Lung (tissue), 13 donors: ENCODE results near the gene SCCPDH. TPM values are rescaled to one million over a fixed set of nuclear protein-coding genes. Genes with fewer than 3 reads are reported as not detected.

Source experiments
- ATAC-seq: fragments of 200-7000 bp; cut with Tn5 transposase; one replicate; pipeline ENCODE4 v1.9.1; 2020; ENCODE audit warnings: moderate number of reproducible peaks; ENCODE audit not compliant: insufficient read depth, low FRiP score
- DNase-seq, 3 donors: peaks; one replicate each; pipeline ENCODE4 v3.0.0-alpha.2; 2013 to 2017
- H3K27ac ChIP-seq, 2 donors: one replicate each; pipeline ENCODE4 v1.5.1; 2013; ENCODE audit warnings: mild to moderate bottlenecking in 2 of 2, moderate library complexity in 2 of 2, control low read depth in 1 of 2, inconsistent platforms in 1 of 2, low read depth in 1 of 2, low read length in 1 of 2
- H3K27me3 ChIP-seq, 3 donors: one replicate each; pipeline ENCODE4 v1.5.1; 2013; ENCODE audit warnings: low read length in 2 of 3; ENCODE audit not compliant: control insufficient read depth in 3 of 3, insufficient read depth in 3 of 3
- H3K36me3 ChIP-seq, 4 donors: one replicate each; pipeline ENCODE4 v1.5.1; 2013; ENCODE audit warnings: low read length in 4 of 4, mild to moderate bottlenecking in 1 of 4, moderate library complexity in 1 of 4; ENCODE audit not compliant: control insufficient read depth in 4 of 4, insufficient read depth in 4 of 4
- H3K4me1 ChIP-seq, 5 donors: one replicate each; pipeline ENCODE4 v1.5.1; 2013; ENCODE audit warnings: low read length in 5 of 5, mild to moderate bottlenecking in 2 of 5, moderate library complexity in 1 of 5; ENCODE audit not compliant: control insufficient read depth in 5 of 5, insufficient read depth in 5 of 5
- H3K4me3 ChIP-seq: one replicate; pipeline ENCODE4 v1.5.1; 2013; ENCODE audit warnings: mild to moderate bottlenecking, control low read depth, moderate library complexity
- H3K9ac ChIP-seq, 2 donors: one replicate each; pipeline ENCODE4 v1.5.1; 2013; ENCODE audit warnings: low read length in 2 of 2, control low read depth in 1 of 2; ENCODE audit not compliant: insufficient read depth in 1 of 2
- H3K9me3 ChIP-seq, 4 donors: one replicate each; pipeline ENCODE4 v1.5.1; 2013; ENCODE audit warnings: low read length in 3 of 4, mild to moderate bottlenecking in 1 of 4, moderate library complexity in 1 of 4; ENCODE audit not compliant: control insufficient read depth in 4 of 4, insufficient read depth in 3 of 4
- CTCF ChIP-seq: IDR thresholded peaks from 2 replicates; pipeline ENCODE4 v1.5.1; 2012; ENCODE audit warnings: mild to moderate bottlenecking; ENCODE audit errors: control extremely low read depth, extremely low read depth
- WGBS, 2 donors: extraction: QIAGEN DNeasy Blood & Tissue Kit; methylation state at CpG; one replicate each; pipeline ENCODE4 v1.1.7; 2013; 5-methylcytosine and 5-hydroxymethylcytosine counted together
- polyA plus RNA-seq, 2 donors: library from polyadenylated mRNA; stranded (reverse); fragments of 200-250 nt; gene quantifications; one replicate each; pipeline ENCODE4 v1.2.1, GENCODE V29; 2013
- small RNA-seq: library from RNA; depleted of rRNA; stranded (forward); fragments of <200 nt; gene quantifications from one replicate; pipeline ENCODE3, GENCODE V24; 2014; ENCODE audit warnings: low replicate concordance
- total RNA-seq, 2 donors: library from RNA; depleted of rRNA in 1 of 2; stranded (reverse); fragments of >200 nt in 1 of 2; gene quantifications; one replicate each; pipeline ENCODE4 v1.2.1, GENCODE V29; 2014 to 2021
- donor health status: control.
- donor health status: control.
- donor health status: Bipolar disorder and iron deficiency.
- donor health status: healthy.
- donor health status: DM: yes; HTN: yes; CAD: no.

The SCCPDH gene
- total and polyA plus RNA-seq, 4 donors = 14.2 to 34.0 (median 24.8) TPM

DNA sequence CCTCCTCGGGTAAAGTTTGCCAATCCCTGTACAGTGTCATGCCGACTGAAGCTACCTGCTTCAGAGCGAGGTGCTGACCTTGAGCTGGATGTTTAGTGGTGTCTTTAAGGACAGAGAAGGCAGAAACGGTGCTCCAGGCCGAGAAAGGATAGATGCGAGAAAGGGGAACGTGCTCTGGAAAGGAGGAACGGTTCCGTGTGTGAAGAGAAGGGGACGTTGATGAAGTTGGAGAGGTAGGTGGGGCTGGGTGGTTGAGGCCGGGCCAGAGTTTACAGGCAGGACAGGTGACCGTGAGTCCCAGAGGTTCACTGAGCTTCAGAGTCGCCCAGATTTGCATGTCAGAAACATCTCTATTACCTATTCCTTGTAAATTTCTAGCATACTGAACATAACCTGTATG lies 90.7 kb downstream of the SCCPDH start:
- DNase-seq (no peak), ATAC-seq (no peak)
- Histone ChIP-seq H3K36me3 (no peaks in the 10 kb centered on the region), H3K27me3 (no peaks in the 10 kb centered on the region), H3K9me3 (peaks cover 0 to 3% (median 0%) of the 10 kb centered on the region in 4 donors), H3K4me3 (no peak overlapping the region), H3K27ac (no peak overlapping the region), H3K9ac (no peak overlapping the region), H3K4me1 (no peaks in the 10 kb centered on the region)
- no peak for TF ChIP-seq CTCF
- WGBS, 2 donors = 70 to 77% methylated on average over 13 of the region's 13 CpGs

- Histone ChIP-seq H3K9me3 (peaks cover 0 to 3% (median 0%) of the 10 kb centered on the region in 4 donors), H3K4me1 (peaks cover 0 to 3% (median 0%) of the 10 kb centered on the region in 5 donors), H3K36me3 (no peaks in the 10 kb centered on the region), H3K27me3 (no peaks in the 10 kb centered on the region), H3K9ac (no peak overlapping the region), H3K27ac (no peak overlapping the region), H3K4me3 (no peak overlapping the region)
- no peak for ATAC-seq
- 59 to 60% methylated on average over 11 of the region's 11 CpGs for WGBS, 2 donors
- no peak for TF ChIP-seq CTCF
- no peak for DNase-seq
Observed at GRCh38 chr1:246815693-246816270, 91.6 kb downstream of the SCCPDH start.

Small RNA genes lying within 50 kb of the gene (small RNA-seq; reads per million reads assigned to genes)
- not detected for gene AC113174.1

Other genes with a start within 250 kb of the SCCPDH start
- 10 to 100 TPM; 28.7 to 40.1 TPM for gene SMYD3, start 217.1 kb upstream of the SCCPDH start, total RNA-seq
- 10 to 100 TPM; 10.5 to 36.3 TPM for gene SMYD3, start 217.1 kb upstream of the SCCPDH start, polyA plus RNA-seq
- gene TFB2M, start 158.1 kb upstream of the SCCPDH start, total RNA-seq = 10 to 100 TPM; 10.4 to 13.3 TPM
- gene TFB2M, start 158.1 kb upstream of the SCCPDH start, polyA plus RNA-seq = 10 to 100 TPM in 1 of 2 donors, 1 to 10 TPM in 1; 5.5 to 11.2 TPM
- 10 to 100 TPM; 24.0 to 37.3 TPM for gene CNST, start 158.0 kb upstream of the SCCPDH start, total RNA-seq
- gene CNST, start 158.0 kb upstream of the SCCPDH start, polyA plus RNA-seq = 10 to 100 TPM in 1 of 2 donors, 1 to 10 TPM in 1; 6.1 to 10.5 TPM
- gene AHCTF1, start 207.5 kb downstream of the SCCPDH start, total RNA-seq = 10 to 100 TPM; 31.1 to 44.3 TPM
- gene AHCTF1, start 207.5 kb downstream of the SCCPDH start, polyA plus RNA-seq = 10 to 100 TPM in 1 of 2 donors, 1 to 10 TPM in 1; 7.9 to 13.3 TPM